Epithelial cell of esophagus (primary cell): ENCODE data around the gene PHYHD1.

Experiments used
- DNase-seq: peaks from one replicate; pipeline ENCODE4 v3.0.0; 2010; ENCODE audit warnings: low read depth
- H3K4me3 ChIP-seq: 2 replicates; pipeline ENCODE4 v1.5.1; 2011; ENCODE audit warnings: mild to moderate bottlenecking, low read length, control low read depth
- CTCF ChIP-seq: IDR thresholded peaks from 2 replicates; pipeline ENCODE4 v1.5.1; 2011; ENCODE audit warnings: low read depth, mild to moderate bottlenecking, low read length, control low read depth, inconsistent platforms; ENCODE audit not compliant: insufficient read depth; ENCODE audit errors: missing control alignments

Gene PHYHD1

GRCh38 chr9:128921881-128922763 lies 1.3 kb downstream of the PHYHD1 start:
- peak overlapping the region; percentile 34 for H3K4me3 ChIP-seq
- DNase-seq, result no peak
- no peak for TF ChIP-seq CTCF

- no peak overlapping the region for H3K4me3 ChIP-seq
- DNase-seq, result no peak
- no peak for TF ChIP-seq CTCF
These were observed 2.7 kb downstream of the PHYHD1 start for GRCh38 chr9:128923493-128923883.

GRCh38 chr9:128927731-128928411 lies 7.1 kb downstream of the PHYHD1 start:
- peak; percentile 91 for TF ChIP-seq CTCF
- DNase-seq, result peak; percentile 61
- no peak overlapping the region for H3K4me3 ChIP-seq

- no peak overlapping the region for H3K4me3 ChIP-seq
- no peak for DNase-seq
- no peak for TF ChIP-seq CTCF
These were observed 7.8 kb downstream of the PHYHD1 start for GRCh38 chr9:128928624-128929023.

- no peak for TF ChIP-seq CTCF
- H3K4me3 ChIP-seq, result no peak overlapping the region
- no peak for DNase-seq
These were observed 8.8 kb downstream of the PHYHD1 start for GRCh38 chr9:128929560-128929959.

GRCh38 chr9:128933731-128934130 lies 12.9 kb downstream of the PHYHD1 start:
- H3K4me3 ChIP-seq, result no peak overlapping the region
- DNase-seq, result no peak
- TF ChIP-seq CTCF, result no peak
